ENCODE results near the gene TIGD1.

DNA sequence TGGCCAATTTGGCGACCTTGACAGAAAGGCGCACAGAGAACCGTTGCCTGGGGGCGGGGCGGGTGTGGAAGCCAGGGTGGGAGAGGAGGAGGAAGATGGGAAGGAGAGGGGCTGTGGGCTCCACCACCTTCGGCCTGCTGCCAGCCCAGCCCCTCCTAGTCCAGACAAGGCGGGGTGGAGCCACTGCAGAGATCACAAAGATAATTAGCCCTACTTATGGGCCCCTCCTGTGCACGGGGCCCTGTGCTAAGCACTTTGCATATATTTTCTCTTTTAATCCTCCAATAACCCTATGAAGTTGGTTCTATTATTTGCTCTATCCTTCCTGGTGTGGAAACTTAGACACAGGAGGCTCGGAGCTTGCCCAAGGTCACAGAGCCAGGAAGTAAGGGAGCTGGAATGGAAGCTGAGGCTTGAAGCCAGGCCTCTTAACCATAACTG, 49.0 kb downstream of the TIGD1 start:
- TF ChIP-seq CTCF (IDR thresholded peaks at IDR 0.05) (no peak), POLR2A (IDR thresholded peaks at IDR 0.05) (no peak)
